NCI-H1436 treated with DMSO at 0.1 percent for 48 hours (cell line): ENCODE data around the gene CDK4.
A peak's percentile ranks its signal among the peaks of the same experiment; 100 is the strongest.

ENCODE experiments used
- DNase-seq: peaks from one replicate; lab custom pipeline; 2025; lab: John Stamatoyannopoulos, UW

Gene CDK4

DNA sequence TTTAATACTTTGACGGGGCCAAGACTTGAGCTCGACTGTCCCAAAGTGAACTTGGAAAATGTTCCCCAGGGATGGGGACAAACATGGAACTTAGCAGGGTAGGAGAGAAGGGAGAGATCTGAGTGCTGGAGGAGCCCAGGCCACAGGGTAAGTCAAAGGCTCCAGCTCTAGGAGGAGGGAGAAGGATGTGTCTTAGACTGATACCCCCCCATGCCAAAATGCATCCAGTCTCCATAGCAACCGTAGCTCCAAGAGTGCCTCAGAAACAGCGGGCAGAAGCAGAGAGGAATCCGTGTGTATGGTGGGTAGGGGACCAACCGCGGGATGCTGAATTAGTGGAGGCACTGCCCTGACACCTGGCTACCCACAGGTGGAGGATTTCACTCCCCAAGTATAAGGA lies 12.7 kb downstream of the CDK4 start:
- no peak for DNase-seq

DNA sequence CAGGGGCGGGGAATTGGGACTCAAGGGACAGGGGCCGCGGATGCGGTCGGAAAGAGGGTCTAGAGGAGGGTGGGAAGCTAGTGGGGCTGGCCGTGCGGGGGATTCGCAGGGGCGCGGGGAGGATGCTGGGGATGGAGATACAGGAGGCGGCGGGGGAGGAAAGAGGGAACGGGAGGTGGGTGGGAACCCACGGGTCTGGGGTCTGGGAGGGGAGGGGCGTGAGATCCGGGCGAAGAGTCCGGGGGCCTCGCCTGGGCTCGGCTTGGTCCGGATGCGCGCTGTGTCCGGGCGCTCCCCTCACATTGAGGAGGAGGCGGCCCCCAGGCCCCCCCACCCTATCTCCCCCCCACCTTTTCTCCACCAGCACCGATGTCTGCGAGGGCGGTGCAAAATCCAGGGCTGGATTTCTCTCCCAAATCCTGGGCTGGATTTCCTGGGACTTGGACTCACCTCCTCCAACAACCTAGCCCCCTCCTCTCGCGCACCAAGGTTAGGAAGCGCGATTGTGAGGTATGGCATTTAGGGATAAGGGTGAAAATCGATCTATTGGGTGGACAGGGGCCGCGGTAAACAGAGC lies 13.4 kb downstream of the CDK4 start, which contains the start of gene AGAP2:
Gene AGAP2 (minus strand): TSS at position 82 of the 577 bp plus-strand sequence. CDS start 496 bp downstream, outside the sequence.
- DNase-seq, result no peak

DNA sequence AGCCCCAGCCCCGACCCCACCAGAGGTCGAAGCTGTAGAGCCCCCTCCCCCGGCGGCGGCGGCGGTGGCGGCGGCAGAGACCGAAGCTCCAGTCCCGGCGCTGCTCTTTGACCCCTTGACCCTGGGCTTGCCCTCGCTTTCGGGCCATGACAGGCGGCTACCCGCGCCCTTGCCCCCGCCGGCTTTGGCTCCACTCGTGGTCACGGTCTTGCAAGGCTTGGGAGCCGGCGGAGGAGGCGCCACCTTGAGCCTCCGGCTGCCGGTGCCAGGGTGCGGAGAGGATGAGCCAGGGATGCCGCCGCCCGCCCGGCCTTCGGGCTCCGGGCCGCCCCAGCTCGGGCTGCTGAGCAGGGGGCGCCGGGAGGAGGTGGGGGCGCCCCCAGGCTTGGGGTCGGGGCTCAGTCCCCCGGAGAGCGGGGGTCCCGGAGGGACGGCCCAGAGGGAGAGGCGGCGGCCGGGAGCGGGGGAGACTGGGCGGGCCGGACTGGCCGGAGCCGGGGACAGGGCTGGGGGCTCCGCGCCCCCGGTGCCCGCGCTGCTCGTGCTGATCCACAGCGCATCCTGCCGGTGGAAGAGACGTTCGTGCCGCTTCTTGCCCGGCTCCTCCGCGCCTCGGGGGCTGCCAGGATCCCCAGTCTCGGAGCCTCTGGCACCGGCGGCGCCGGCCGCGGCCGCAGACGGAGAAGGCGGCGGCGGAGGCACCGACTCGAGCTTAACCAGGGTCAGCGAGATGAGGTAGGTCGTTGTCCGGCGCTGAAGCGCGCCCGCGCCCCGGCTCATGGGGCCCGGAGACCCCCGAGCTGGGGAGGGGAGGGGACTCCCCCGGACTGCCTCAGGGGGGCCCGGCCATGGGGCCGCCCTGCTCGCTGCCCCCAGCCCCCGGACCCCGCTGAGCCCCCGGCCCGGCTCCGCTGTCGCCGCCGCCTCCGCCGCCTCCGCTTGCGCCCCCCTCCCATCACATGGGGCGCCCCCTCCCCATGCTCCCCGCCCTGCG lies 14.3 kb downstream of the CDK4 start:
- DNase-seq, result no peak

DNA sequence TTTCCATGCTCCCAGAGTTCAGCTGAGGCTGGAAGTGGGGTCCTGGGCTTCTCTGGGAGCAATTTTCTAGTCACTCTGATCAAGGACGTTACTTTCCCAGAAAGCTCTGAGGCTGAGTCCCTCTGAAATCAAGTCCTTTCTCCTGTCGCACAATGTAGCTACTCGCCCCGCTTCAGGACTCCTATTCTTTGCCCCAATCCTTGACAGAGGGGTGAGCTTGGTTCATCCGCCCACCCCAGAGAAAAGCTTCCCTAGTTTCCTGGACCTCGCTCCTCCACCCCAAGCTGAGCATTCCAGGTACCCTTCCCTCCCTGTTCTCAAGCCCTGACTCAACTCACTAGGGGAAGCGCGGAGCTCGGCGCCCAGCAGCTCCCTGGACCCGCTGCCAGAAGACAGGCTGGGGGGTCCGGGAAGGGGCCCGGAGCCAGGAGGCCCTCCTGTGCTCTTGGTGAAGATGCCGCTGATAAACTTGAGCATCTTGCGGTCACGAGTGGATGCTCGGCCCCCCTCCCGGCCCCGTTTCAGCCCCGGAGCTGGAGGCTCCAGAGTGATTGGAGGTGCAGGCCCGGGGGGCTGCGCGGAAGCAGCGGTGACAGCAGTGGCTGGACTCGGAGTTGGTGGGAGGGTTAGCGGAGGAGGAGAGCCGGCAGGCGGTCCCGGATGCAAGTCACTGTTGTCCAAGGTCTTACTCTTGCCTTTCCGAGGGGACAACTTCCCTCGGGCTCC lies 15.2 kb downstream of the CDK4 start:
- DNase-seq, result no peak

DNA sequence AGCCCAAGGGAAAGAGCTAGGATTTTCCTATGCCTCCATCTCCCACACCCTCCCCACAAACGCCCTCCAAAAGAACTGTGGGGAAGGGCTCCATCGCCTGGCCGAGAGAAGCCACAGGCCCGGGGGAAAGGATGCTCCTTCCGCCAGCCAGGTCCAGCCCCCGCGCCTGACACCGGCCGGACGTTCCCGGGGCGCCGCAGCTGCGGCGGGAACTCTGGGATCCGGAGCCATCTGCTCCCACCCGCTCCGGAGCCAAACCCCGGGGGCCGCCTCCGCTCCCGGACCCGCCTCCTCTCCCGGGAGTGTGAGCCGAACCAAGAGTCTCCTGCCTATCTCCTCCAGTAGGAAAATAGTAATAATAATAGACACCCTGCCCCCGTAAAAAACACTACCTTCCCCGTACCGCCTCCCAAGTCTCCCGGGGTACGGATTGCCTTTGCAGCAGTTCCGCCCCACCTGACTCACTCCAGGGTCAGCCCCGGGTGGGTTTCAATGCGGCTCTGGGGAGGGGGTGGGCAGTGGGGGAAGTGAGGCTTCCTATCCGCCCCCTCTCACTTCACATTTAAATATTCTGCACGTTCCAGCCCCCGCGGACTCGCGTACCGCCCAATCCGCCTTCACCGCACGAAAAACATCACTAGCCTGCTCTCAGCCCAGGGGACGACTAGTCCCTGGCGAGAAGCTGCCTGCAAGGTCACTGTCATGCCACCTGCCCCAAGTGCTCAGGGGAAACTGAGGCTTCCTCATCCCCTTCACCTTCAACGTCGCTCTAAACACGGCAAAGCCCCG lies 16.0 kb downstream of the CDK4 start:
- no peak for DNase-seq

DNA sequence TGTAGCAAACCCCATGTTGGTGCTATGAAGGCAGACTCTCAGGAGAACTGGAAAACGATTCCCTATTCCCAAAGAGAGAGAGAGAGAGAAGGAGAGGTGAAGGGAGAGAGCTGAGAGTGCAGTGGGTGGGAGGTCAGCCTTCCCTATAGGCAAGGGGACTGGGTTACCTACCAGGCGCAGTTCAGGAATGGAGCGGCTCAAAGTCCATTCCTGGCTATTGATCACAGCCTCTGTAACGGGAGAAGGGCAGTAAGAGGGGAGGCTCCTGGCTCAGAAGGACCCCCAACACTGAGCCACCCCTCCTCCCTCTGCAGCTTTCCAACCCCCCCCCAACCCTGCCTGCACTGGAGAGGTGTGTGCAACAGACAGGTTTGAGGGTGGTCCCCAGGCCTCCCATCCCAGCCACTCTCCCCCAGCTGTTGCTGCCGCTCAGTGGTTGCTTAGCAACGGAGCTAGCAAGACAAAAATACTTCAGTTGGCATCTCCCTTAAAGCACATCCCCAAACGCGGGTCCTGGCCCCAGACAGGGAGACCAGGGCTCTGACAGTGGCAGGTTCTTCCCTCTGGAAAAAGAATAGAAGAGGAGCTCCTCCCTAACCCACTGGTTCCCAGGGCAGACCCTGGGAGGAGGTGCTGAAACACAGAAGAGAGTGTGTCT lies 16.8 kb downstream of the CDK4 start:
- DNase-seq, result no peak

DNA sequence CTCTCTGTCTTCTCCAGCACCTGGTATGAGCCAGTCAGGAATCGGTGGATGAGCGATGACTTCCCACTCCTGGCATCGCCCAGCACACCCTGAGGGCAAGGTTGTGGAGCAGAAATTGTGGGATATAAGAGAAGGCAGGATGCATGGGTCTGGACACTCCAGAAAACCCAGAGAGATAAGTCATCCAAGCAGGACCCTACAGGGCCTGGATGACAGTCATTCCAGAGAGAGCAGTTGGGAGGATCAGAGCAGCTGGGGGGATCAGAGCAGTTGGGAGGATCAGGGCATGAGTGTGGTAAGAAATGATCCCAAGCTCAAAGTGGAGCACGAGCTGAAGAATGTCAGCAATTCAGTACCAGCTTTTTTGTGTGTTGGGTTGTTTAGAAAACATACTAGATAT lies 17.5 kb downstream of the CDK4 start:
- no peak for DNase-seq

DNA sequence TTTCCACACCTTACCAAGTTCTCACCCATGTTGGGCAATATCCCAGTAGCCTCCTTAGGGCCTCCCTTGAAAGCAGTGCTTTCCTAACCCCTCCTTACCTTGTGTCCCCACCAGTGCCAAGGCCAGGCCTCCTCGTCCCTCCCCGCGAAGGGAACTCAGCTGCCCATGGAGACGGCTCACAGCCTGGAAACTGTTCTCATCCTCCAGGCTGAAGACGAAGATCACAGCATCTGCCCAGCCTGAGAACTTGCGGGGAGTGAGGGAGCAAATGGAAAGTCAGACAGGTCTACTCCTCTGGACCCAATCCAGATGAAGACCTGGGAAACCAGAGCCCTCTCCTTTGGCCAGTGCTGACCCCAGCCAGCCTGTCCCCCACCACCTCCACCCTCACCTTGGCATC lies 18.2 kb downstream of the CDK4 start:
- DNase-seq, result no peak

DNA sequence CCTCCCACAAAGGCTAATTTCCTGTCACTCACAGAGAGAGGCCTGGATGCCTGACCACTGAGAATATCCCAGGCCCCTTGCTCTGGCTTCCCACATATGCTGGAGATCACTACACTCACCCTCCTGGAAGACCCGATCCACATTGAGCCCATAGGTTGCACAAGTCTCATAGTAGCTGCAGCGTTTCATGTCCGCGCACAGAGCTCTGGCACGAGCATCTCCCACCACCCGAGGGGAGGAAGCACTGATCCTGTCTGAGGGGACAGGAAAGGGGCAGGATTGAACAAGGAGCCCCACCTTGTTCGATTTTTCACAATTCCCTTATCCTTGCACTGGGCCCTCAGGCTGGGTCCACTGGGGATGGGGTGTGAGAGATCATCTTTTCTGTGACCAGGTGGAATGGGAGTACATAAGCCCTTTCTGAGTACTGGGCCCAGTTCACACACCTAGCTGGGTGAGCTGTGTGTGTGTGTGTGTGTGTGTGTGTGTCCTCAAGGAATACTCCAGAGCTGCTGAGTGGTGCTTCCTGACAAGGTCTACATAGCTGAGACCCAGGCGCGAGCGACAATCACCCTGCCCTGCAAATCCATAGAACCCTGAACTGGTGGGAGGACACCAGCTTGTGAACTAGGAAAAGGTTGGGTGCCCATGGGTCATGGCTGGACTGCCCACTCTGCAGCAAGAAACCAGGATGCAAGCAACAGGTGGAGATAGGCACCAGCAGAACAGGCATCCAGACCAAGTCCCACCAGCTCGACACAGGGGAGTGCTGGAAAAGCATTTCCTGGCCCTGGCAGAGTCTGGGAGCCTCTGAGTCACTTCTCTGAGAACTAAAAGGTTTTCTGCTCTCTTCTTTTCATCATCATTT lies 19.1 kb downstream of the CDK4 start:
- DNase-seq, result no peak

DNA sequence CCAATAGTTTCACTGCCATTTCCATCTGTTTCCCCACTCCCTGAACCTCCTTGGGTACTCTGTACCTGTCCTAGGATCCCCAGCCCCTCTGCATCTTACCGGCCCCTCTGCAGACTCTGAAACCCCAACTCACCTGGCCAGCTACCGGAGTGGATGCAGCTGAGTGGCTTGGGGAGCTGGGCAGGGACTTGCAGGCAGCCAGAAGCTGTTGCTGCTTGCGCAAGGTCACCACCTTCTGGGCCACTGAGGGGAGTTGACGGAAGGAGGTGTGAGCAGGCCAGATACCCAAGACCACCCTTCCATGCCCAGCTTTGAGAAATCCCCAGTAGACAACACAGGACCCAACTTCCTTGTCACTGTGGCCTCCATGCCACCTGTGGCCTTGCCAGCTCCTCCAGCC lies 19.8 kb downstream of the CDK4 start:
- DNase-seq, result no peak

DNA sequence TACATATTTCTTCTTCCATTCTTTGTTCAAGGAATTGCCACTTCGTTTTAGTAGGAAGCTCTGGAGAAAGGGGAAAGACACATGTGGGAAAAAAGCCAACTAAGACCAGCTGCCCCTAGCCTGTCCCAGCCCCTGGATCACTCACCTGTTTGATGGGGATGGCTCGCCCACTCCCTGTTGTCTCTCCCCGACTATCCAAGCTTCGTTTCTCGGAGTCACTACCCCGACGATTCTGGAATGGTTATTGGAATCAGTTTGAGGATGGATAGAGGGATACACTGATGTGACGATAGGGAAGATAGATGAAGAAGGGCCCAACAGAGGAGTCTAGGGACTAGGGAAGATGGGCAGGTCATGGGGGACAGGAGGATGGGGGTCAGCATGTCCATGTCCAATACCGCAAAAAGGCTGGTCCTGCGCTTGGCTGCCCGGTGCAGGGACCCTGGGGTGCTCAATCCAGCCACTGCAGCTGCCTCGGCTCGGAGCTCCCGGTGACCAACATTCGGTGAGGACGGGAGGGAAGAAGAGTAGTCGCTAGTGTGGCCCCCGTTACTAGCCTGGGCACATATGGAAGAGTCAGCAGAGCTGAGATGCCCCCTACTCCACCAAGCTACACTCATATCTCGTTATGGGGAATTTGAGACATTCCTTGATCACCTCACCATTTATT lies 20.6 kb downstream of the CDK4 start:
- DNase-seq, result no peak

DNA sequence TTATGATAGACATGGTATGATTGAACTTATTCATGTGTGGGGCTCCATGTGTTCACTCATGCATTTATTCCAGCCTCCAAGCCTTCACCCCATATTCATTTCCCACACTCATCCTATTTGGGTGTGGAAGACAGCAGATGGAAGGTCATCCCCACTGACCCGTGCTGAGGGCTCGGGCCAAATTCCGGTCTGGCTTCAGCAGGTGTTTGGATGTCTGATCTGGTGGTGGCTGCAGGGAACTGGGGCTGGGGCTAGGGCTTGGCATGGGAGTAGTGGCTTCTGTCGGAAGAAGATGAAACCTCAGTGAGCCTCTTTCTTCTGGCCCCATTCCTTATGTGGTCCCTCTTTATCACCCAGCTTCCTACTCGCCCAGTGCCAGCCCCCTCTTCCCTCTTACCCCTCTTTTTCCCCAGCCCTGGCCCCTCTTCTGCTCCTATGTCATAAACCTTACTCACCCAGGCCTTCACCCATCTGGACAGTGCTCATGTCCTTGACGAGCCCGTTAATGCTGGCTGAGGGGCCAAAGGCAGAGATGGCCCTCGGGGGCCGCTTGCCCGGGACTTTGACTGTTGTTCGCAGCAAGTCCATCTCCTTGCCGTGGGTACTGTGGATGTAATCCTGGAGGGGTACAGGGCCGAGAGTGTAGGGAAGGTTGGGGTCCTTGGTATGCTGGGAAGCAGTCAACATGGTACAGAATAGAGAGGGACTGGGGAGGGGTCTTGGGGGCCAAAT lies 21.6 kb downstream of the CDK4 start:
- DNase-seq, result no peak

DNA sequence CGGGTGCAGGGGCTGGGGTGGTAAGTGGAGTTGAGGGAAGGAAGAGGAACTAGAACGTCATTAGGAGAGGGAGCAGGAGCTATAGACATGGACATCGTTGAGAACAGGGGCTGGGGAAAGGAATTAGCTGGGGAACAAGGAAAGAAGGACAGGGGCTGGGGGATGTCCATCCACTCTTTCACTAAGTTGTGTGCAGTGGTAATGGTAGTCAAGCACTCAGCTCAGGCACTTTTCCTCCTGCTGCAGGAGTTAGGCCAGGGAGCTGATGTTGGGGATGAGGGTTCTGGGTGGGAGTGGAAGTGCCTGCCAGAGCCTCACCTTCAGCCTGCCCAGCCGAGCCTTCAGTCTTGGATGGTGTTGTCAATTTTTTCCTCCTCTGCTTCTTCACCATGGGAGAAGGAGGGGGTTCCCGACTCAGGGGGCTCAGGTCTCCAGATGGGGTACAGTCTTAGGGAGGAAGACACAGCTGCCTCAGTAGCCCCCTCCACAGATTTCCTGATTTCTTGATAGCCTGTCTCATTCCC lies 22.7 kb downstream of the CDK4 start:
- no peak for DNase-seq

DNA sequence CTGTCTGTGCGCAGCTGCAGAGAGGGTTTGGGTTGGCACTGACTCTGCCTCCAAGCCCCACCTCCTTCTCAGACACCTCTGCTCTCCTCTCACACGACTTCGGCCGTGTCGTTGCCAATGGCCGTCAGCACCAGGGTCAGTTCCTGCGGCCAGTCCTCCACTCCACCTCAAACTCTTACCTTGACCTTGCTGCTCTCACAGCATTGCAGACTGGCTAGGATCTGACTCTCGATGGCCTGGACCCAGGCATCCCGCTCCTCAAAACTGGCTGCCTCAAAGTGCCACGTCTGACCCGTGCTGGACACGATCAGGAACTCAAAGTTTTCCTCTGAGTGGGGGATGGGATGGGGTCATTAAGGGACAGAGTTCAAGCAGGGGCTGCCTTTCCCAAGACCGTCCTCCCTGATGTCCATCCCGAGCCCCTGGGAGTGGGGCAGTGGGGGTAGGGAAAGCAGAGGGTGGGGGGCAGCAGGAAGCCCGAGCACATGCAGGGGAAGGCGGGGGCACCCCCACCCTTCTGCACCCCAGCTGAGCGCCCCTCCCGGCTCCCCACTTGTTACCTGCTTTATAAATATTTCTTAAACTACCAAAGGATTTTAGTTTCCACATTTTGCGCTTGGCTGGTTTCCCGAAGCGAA lies 24.2 kb downstream of the CDK4 start:
- no peak for DNase-seq

DNA sequence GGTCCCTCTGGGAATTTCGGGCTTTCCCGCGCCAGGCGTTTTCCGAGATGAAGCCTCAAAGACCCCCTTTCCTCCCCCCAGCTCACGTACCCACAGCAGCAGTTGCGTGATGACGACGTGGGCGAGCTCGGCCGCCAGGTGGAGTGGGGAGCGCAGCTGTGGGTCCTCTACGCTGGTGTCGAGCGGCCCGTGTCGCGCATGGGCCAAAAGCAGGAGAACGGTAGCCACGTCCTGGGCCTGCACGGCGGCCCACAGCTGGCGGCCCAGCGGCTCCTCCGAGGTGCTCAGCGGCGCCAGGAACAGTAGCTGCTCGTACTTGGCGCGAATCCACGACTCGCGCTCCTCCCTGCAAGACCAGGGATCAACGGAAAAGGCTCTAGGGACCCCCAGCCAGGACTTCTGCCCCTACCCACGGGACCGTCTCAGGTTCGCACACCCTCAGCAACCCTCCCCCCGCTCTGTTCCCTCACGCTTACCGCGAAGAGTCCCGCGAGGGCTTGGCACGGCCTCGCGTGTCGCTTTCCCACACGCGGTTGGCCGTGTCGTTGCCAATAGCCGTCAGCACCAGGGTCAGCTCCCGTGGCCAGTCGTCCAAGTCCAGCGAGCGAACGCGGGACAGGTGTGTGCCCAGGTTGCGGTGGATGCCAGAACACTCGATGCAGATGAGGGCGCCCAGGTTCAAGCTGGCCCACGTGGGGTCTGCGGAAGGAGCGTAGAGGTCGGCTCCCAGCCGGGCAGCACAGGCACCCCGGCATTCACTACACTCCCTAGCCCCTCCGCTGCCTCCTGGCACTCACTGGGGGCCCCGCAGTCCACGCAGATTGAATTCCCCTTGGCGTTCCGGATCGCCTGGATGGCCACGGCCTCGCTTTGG lies 25.0 kb downstream of the CDK4 start:
- DNase-seq, result no peak

DNA sequence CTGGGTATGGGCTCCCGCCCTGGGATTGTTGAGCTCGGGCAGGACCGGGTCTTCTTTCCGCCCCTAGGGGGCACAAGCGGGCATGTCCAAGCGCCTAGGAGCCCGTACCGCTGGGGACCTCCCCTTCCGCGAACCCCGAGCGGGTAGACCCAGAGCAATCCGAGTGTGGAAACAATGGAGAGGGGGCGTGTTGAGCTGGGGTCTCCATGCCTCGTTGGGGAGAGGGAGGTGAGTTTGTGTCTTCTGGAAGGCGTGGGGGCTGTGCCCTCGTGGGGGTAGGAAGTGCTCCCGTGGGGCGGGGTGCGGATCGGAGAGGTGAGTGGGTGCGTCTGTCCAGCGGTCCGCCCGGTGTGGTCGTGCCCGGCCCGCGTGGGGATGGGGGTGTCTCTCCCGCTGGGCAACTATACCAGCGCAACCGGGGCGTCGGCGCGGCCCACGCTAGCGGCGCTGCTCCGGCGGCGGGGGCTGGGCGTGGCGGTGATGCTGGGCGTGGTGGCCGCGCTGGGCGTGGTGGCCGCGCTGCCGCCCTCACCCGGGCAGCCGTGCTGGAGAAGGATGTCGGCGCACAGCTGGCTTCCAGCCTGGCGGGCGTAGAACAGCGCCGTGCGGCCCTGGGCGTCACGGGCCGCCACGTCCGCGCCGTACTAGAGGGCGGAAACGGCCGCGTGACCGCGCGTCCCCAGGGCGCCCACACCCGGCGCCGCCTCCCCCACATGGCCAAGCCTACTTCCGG lies 25.8 kb downstream of the CDK4 start:
- peak; percentile 40 for DNase-seq

DNA sequence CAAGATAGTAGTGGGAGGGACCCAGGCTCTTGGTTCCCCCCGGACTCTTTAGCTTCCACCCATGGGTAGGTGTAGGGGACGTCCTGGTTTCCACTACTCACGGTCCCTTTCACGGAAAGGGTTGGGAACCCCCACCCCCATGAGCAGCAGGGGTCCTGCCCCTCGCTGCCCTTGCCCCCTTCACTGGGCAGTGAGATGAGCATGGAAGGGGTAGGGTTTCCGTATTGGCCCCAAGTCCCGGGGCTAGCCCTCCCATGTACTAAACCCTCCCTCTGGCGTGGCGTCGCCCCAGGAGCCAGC lies 26.3 kb downstream of the CDK4 start:
- DNase-seq, result no peak
